Stimulated activated naive CD8-positive, alpha-beta T cell treated with anti-CD3 and anti-CD28 coated beads, Interleukin-15, amount 100 ng/mL, for 72 hours (primary cell): Measurements from ENCODE around the gene AXIN1.
A peak's percentile ranks its signal among the peaks of the same experiment; 100 is the strongest.

Experiments used
- ATAC-seq: fragments of 150-1000 bp; cut with Tn5 transposase; 2 replicates; pipeline ENCODE4 v1.10.0; 2021; ENCODE audit warnings: mild to moderate bottlenecking, moderate library complexity
- DNase-seq, 2 donors: peaks; one replicate each; pipeline ENCODE4 v3.0.0; 2021 to 2022
- H3K27ac Mint-ChIP-seq, 2 donors: one replicate each; pipeline ENCODE4 v1.8.0; 2022; ENCODE audit warnings: mild to moderate bottlenecking in 2 of 2, mixed read lengths in 2 of 2, moderate library complexity in 2 of 2
- H3K27me3 Mint-ChIP-seq: one replicate; pipeline ENCODE4 v1.8.0; 2022; ENCODE audit warnings: mixed read lengths
- H3K4me1 Mint-ChIP-seq: one replicate; pipeline ENCODE4 v1.8.0; 2022; ENCODE audit warnings: mild to moderate bottlenecking, mixed read lengths
- H3K4me3 Mint-ChIP-seq, 2 donors: one replicate each; pipeline ENCODE4 v1.8.0; 2022; ENCODE audit warnings: mild to moderate bottlenecking in 2 of 2, mixed read lengths in 2 of 2, moderate library complexity in 1 of 2
- H3K9me3 Mint-ChIP-seq, 2 donors: one replicate each; pipeline ENCODE4 v1.8.0; 2022; ENCODE audit warnings: mixed read lengths in 2 of 2

The AXIN1 gene, protein sequence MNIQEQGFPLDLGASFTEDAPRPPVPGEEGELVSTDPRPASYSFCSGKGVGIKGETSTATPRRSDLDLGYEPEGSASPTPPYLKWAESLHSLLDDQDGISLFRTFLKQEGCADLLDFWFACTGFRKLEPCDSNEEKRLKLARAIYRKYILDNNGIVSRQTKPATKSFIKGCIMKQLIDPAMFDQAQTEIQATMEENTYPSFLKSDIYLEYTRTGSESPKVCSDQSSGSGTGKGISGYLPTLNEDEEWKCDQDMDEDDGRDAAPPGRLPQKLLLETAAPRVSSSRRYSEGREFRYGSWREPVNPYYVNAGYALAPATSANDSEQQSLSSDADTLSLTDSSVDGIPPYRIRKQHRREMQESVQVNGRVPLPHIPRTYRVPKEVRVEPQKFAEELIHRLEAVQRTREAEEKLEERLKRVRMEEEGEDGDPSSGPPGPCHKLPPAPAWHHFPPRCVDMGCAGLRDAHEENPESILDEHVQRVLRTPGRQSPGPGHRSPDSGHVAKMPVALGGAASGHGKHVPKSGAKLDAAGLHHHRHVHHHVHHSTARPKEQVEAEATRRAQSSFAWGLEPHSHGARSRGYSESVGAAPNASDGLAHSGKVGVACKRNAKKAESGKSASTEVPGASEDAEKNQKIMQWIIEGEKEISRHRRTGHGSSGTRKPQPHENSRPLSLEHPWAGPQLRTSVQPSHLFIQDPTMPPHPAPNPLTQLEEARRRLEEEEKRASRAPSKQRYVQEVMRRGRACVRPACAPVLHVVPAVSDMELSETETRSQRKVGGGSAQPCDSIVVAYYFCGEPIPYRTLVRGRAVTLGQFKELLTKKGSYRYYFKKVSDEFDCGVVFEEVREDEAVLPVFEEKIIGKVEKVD

DNA sequence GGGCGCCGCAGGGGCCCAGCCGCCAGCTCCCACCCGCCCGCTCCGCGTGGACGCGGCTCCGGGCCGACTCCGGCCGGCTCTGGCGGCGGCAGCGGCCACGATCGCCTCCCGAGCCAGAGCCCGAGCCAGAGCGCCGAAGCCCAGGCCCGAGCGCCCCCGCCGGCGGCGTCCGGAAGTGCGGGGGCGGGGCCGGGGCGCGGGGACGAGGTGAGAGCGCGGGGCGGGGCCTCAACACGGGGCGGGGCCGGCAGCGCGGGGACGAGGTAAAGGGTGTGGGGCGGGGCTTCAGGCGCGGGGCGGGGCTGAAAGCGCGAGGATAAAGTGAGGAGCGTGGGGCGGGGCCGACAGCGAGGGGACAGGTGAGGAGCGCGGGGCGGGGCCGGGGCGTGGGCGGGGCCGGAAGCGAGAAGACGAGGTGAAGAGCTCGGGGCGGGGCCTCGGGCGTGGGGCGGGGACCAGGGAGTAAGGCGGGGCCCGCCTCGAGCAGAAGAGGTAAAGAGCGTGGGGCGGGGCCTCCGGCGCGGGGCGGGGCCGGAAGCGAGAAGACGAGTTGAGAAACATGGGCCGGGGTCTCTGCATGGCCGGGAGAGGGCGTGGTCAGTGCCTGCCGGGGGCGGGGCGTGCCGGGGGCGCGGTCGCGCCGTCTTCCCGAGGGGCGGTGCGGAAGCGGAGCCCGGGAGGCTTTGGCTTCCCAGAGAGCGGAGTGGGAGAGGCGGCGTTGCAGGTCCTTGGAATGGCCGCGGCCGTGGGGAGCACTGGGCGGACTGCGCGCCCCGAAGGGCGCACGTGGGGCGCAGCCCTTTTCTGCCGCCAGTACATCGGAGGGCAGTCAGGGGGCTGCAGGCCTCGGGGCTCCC lies at the start of gene AXIN1:
TSS of gene AXIN1 (minus strand) at position 177 of the 857 bp plus-strand sequence. CDS start 5,698 bp downstream, outside the sequence.
- peak; percentile 74 for ATAC-seq
- Mint-ChIP-seq H3K27me3 (no peaks in the 10 kb centered on the region), H3K9me3 (no peaks in the 10 kb centered on the region), H3K4me3 (peak within 1 kb of the TSS; percentile 74 to 85), H3K4me1 (peaks cover 61% of the 10 kb centered on the region), H3K27ac (peak within 1 kb of the TSS; percentile 89 to 95)
- peak; percentile 99 for DNase-seq

DNA sequence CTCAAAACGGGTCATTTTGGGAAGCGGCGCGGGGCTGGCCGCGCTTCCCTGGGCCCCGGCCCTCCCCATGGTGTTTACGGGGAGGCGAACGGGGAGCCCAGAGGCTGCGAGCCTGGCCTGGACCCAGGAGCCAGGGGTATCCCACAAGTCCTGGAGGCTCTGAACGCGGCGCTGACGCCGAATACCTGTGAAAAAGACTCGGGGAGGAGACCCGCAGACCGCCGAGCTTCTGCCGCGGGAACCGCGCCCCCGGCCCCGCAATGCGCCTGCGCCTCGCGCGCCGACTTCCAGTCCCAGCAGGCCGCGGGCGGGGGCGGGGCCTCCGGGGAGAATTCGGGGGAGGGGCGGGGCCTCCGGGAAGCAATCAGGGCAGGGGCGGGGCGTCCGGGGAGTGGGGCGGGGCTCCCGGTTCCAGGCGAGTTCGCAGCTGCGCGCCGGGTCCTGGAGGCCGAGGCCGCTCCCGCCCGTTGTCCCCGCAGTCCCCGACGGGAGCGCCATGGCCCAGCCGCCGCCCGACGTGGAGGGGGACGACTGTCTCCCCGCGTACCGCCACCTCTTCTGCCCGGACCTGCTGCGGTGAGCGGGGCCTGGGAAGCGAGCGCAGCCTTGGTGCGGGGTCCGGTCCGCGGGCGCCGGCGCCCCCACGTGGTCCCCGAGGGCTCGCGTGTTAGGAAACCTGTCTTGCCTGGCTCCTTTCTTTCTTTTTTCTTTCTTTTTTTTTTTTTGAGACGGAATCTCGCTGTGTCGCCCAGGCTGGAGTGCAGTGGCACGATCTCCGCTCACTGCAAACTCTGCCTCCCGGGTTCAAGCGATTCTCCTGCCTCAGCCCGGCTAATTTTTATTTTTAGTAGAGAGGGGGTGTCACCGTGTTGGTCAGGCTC lies 49.2 kb upstream of the AXIN1 start, which contains the start of gene DECR2:
TSS of gene DECR2 (plus strand) at position 418 of the 881 bp plus-strand sequence. CDS start at position 497, 79 bp downstream.
- peak within 1 kb of the TSS; percentile 90 to 95 for H3K4me3 Mint-ChIP-seq
- H3K9me3 Mint-ChIP-seq, result no peaks in the 10 kb centered on the region
- peak; percentile 85 for ATAC-seq
- DNase-seq, result peak; percentile 93 to 94
- H3K27me3 Mint-ChIP-seq, result peaks cover 3% of the 10 kb centered on the region
- H3K4me1 Mint-ChIP-seq, result peaks cover 34% of the 10 kb centered on the region
- H3K27ac Mint-ChIP-seq, result peak within 1 kb of the TSS; percentile 93 to 94

DNA sequence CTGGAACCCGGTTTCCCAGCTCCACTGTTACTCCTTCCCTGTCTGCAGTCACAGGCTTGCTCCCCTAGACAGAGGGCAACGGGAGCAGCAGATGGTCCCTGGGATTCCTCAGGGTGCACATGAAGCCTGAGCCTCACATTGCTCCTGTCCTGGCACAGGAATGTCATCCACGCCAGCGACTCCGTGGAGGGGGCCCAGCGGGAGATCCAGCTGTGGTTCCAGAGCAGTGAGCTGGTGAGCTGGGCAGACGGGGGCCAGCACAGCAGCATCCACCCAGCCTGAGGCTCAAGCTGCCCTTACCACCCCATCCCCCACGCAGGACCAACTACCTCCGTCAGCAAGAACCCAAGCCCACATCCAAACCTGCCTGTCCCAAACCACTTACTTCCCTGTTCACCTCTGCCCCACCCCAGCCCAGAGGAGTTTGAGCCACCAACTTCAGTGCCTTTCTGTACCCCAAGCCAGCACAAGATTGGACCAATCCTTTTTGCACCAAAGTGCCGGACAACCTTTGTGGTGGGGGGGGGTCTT lies 47.6 kb upstream of the AXIN1 start:
- DNase-seq (no peak), ATAC-seq (no peak)
- no peaks in the 10 kb centered on the region for H3K9me3 Mint-ChIP-seq
- peaks cover 40% of the 10 kb centered on the region for H3K4me1 Mint-ChIP-seq
- peaks cover 11% of the 10 kb centered on the region for H3K27me3 Mint-ChIP-seq
- peak overlapping the region; percentile 90 to 95 for H3K4me3 Mint-ChIP-seq
- no peak overlapping the region for H3K27ac Mint-ChIP-seq

DNA sequence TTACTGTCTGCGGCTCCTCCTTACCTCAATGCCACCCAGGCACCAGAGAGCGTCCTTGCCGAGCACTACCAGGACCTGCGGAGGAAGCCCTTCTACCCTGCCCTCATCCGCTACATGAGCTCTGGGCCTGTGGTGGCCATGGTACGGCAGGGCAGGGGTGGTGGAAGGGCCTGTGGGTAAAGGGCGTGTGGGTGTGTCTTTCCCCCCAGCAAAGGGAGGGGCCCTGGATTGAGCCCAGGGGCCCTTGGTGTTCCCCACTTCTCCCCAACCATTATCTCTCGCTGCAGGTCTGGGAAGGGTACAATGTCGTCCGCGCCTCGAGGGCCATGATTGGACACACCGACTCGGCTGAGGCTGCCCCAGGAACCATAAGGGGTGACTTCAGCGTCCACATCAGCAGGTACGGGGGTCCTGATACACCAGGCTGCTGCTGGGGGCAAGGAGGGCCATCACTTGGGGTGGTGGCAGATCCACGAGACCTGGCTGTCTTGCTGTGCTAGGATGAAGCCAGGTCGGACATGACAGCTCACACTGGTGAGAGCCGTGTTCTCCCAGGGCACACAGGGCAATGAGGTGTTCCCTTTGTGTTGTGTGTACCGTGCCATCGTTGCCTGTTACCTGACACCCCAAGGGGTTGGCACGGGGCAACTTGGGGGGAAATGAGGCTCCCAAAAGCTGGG lies 47.0 kb upstream of the AXIN1 start:
- Mint-ChIP-seq H3K27me3 (peaks cover 11% of the 10 kb centered on the region), H3K27ac (no peak overlapping the region), H3K4me1 (peaks cover 40% of the 10 kb centered on the region), H3K4me3 (peak overlapping the region in 1 of 2 donors; percentile 13), H3K9me3 (no peaks in the 10 kb centered on the region)
- no peak for ATAC-seq
- no peak for DNase-seq

DNA sequence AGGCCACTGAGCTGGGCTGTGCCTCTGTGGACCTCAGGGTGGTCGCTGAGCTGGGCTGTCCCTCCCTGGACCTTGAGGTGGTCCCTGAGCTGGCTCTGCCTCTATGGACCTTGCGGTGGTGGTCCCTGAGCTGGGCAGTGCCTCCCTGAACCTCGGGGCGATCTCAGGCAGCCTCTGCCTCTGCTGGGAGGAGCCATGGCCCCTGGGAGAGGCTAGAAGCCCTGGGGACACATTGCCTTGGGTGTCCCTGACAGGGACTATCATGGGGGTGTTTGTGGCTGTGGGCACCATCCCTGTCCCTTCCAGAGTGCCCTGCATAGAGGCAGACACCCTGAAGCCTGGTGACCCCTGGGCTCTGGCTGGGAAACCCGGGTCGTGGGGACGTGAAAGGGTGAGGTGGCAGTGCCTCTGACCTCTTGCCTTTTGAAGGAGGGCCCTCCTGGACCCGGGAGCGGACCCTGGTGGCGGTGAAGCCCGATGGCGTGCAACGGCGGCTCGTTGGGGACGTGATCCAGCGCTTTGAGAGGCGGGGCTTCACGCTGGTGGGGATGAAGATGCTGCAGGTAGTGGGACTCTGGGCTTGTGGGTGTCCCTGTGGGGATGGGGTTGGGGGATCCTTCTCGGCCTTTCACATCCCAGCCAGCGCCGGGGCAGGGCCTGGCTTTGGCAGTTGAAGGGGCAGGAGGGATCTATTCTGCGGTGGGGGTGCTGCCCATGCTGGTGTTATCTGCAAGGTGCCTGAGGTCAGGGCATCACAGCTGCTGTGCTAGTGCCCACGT lies 46.2 kb upstream of the AXIN1 start:
- H3K27me3 Mint-ChIP-seq, result peaks cover 11% of the 10 kb centered on the region
- peak overlapping the region; percentile 36 to 71 for H3K4me3 Mint-ChIP-seq
- ATAC-seq (no peak), DNase-seq (peak in 1 of 2 donors; percentile 16)
- H3K27ac Mint-ChIP-seq, result no peak overlapping the region
- H3K9me3 Mint-ChIP-seq, result no peaks in the 10 kb centered on the region
- peaks cover 40% of the 10 kb centered on the region for H3K4me1 Mint-ChIP-seq

DNA sequence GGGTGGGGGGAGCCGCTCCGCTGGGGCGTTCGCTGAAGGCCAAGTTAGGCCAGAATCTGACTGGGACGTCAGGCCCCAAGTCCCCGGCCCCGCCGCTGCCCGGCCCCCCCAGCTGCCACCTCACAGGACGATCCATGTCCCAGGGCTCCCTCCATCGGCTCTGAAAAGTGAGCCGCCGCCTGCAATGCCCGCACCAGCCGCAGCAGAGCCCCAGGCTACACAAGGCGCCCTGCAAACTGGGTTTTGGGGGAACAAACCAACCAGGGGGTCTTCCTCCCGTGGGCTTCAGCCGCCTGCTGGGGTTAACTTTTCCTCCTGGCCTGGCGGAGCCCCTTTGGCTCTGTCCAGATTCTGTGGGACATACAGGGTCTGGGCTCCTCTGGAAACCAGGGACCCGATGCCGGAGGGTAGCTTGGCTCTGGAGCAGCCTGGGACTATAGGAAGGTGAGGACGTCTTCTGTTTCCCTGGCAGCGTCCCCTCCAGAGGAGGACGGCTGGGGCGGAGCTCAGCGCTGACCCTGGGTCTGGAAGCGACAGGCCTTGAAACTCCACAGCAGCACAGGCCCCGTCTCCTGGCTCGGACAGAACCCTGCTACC lies 45.3 kb upstream of the AXIN1 start:
- no peak for DNase-seq
- ATAC-seq, result no peak
- Mint-ChIP-seq H3K4me1 (peaks cover 43% of the 10 kb centered on the region), H3K27ac (peak overlapping the region in 1 of 2 donors; percentile 48), H3K27me3 (peaks cover 11% of the 10 kb centered on the region), H3K9me3 (no peaks in the 10 kb centered on the region), H3K4me3 (peak overlapping the region; percentile 36 to 71)

DNA sequence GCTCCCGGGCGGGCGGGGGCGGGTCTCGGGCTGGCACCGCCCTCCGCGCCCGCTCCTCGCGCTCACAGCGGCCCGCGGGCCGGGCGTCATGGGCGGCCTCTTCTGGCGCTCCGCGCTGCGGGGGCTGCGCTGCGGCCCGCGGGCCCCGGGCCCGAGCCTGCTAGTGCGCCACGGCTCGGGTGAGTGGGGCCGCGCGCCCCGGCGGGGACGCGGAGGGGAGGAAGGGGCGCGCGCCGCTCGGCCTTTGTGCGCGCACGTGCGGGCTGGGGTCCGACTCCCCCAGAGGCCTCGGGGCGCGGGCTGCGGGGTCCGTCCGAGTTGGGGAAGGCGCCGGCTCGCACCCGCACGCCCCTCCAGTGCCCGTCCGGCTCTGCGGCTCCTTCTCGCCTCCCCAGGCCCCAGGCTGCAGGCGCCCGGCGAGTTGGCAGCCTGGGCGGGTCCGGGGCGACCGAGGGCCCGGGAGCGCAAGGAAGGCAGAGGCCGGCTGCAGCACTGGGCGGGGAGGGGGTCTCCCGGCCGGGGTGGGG lies 44.7 kb upstream of the AXIN1 start, which contains the start of gene NME4:
TSS of gene NME4 (plus strand) at position 65 of the 527 bp plus-strand sequence. CDS start at position 89, 24 bp downstream.
- ATAC-seq (peak; percentile 22), DNase-seq (peak in 1 of 2 donors; percentile 28)
- Mint-ChIP-seq H3K4me3 (peak within 1 kb of the TSS; percentile 82 to 85), H3K27me3 (peaks cover 11% of the 10 kb centered on the region), H3K4me1 (peaks cover 49% of the 10 kb centered on the region), H3K27ac (peak within 1 kb of the TSS; percentile 48 to 92), H3K9me3 (no peaks in the 10 kb centered on the region)

DNA sequence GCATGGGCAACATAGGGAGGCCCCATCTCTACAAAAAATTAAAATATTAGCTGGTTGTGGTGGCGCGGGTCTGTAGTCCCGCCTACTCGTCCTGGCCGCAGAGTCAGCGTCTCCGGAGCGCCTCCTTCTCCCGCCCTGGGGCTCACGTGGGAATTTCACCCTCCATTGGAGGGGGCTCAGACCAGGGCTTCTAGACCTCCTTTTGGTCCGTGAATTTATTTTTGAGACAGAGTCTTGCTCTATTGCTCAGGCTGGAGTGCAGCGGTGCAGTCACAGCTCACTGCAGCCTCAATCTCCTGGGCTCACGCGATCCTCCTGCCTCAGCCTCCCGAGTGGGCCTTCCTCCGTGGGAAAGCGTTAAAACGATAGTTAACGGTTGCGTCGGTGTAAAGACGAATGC lies 44.1 kb upstream of the AXIN1 start:
- Mint-ChIP-seq H3K9me3 (no peaks in the 10 kb centered on the region), H3K27me3 (peaks cover 11% of the 10 kb centered on the region), H3K27ac (peak overlapping the region in 1 of 2 donors; percentile 92), H3K4me3 (peak overlapping the region; percentile 82 to 85), H3K4me1 (peaks cover 55% of the 10 kb centered on the region)
- DNase-seq, result no peak
- ATAC-seq, result no peak

DNA sequence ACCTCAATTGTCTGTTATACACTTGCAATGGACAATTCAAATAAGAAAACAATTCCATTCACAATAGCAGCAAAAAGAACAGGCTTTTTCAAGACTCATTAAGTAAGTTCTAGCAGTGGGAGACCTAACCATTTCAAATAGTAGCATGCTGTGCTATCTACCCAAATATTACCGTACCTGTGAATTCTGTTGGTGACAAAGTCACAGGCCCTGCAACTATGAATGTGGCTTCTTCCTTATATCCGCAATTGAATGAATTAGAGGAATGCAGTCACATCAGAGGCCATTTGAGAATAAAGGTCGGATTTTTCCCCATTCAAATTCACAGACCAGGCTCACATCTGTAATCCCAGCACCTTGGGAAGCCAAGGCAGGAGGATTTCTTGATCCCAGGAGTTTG lies 43.7 kb upstream of the AXIN1 start:
- H3K4me1 Mint-ChIP-seq, result peaks cover 56% of the 10 kb centered on the region
- H3K27me3 Mint-ChIP-seq, result peaks cover 11% of the 10 kb centered on the region
- DNase-seq (no peak), ATAC-seq (no peak)
- no peak overlapping the region for H3K27ac Mint-ChIP-seq
- H3K9me3 Mint-ChIP-seq, result no peaks in the 10 kb centered on the region
- peak overlapping the region in 1 of 2 donors; percentile 82 for H3K4me3 Mint-ChIP-seq

DNA sequence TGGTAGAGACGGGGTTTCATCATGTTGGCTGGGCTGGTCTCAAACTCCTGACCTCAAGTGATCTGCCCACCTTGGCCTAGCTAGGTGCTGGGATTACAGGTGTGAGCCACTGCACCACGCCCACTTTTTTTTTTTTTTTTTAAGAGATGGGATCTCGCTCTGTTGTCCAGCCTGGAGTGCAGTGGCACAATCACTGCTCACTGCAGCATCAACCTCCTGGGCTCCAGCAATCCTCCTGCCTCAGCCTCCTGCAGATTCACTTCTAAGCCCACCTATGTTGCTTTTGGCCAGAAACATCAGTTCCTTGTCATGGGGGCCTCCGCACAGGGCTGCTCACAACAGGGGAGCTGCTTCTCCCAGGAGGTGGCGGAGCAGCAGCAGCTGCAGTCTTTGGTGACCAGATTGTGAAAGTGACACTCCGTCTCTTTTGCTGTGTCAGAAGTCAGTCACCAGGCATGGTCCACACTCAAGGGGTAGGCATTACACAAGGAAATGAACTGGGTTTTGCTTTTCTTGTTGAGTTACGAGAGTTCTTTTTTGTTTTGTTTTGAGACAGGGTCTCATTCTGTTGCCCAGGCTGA lies 40.0 kb upstream of the AXIN1 start:
- DNase-seq (peak; percentile 36 to 37), ATAC-seq (peak; percentile 9)
- no peak overlapping the region for H3K4me3 Mint-ChIP-seq
- H3K4me1 Mint-ChIP-seq, result peaks cover 24% of the 10 kb centered on the region
- peak overlapping the region in 1 of 2 donors; percentile 78 for H3K27ac Mint-ChIP-seq
- H3K9me3 Mint-ChIP-seq, result no peaks in the 10 kb centered on the region
- peaks cover 11% of the 10 kb centered on the region for H3K27me3 Mint-ChIP-seq

DNA sequence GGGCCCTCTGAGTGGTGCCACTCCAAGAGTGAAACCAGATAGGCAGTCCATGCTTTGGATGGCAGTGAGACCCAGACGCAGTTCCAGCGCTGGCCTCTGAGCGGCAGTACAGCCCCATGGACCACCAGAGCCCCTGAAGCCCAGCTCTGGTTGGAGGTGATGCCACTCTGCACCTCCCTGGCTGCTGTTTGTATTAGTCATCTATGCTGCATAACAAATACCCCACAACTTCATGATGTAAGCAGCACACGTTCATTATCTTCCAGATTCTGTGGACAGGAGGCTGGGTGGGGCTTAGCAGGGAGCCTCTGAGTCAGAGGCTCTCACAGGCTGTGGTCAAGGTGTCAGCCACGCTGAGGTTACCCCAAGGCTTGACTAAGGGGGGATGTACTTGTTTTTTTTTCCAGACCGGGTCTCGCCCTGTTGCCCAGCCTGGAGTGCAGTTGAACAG lies 39.4 kb upstream of the AXIN1 start:
- Mint-ChIP-seq H3K4me1 (peaks cover 24% of the 10 kb centered on the region), H3K27me3 (peaks cover 10% of the 10 kb centered on the region), H3K27ac (peak overlapping the region in 1 of 2 donors; percentile 78), H3K9me3 (no peaks in the 10 kb centered on the region), H3K4me3 (no peak overlapping the region)
- ATAC-seq (peak; percentile 98), DNase-seq (peak; percentile 87 to 93)

DNA sequence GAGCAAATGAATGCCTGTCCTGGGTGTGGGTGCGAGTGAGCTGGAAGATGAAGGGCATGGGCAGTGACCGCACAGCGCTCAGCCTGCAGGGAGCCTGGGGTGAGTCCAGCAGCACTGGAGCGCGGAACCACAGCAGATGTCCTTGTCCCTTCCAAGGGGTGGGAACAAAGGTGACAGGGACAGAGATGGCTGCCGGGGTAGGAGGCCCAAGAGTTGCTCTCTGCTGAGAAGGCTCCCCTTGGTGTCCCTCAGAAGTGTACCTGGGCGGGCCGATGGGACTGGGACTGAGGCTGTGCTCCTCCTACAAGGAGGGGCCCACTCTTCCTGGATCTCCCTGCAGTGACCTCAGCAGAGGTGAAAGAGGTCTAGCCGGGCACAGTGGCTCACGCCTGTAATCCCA lies 36.8 kb upstream of the AXIN1 start:
- no peaks in the 10 kb centered on the region for H3K9me3 Mint-ChIP-seq
- ATAC-seq (no peak), DNase-seq (no peak)
- no peaks in the 10 kb centered on the region for H3K27me3 Mint-ChIP-seq
- peak overlapping the region in 1 of 2 donors; percentile 48 for H3K27ac Mint-ChIP-seq
- peaks cover 16% of the 10 kb centered on the region for H3K4me1 Mint-ChIP-seq
- no peak overlapping the region for H3K4me3 Mint-ChIP-seq
